Osteocyte (in vitro differentiated cells): ENCODE measurements around the gene OAS2. TPM values are rescaled to one million over a fixed set of nuclear protein-coding genes. Genes with fewer than 3 reads are reported as not detected.

Source experiments
- DNase-seq: peaks from one replicate; pipeline ENCODE4 v3.0.0; 2021; ENCODE audit warnings: mixed read lengths; ENCODE audit not compliant: unreplicated experiment; ENCODE audit errors: extremely low spot score
- H3K27ac Mint-ChIP-seq: one replicate; pipeline ENCODE4 v1.8.0; 2021; ENCODE audit warnings: mild to moderate bottlenecking, mixed read lengths; ENCODE audit not compliant: unreplicated experiment
- H3K27me3 Mint-ChIP-seq: one replicate; pipeline ENCODE4 v1.8.0; 2021; ENCODE audit warnings: mixed read lengths; ENCODE audit not compliant: unreplicated experiment
- H3K36me3 Mint-ChIP-seq: one replicate; pipeline ENCODE4 v1.8.0; 2021; ENCODE audit warnings: mixed read lengths; ENCODE audit not compliant: unreplicated experiment
- H3K4me1 Mint-ChIP-seq: one replicate; pipeline ENCODE4 v1.8.0; 2021; ENCODE audit warnings: mixed read lengths; ENCODE audit not compliant: unreplicated experiment
- H3K4me3 Mint-ChIP-seq: one replicate; pipeline ENCODE4 v1.8.0; 2021; ENCODE audit warnings: mild to moderate bottlenecking, moderate library complexity, mixed read lengths; ENCODE audit not compliant: unreplicated experiment
- H3K9me3 Mint-ChIP-seq: one replicate; pipeline ENCODE4 v1.8.0; 2021; ENCODE audit warnings: mixed read lengths; ENCODE audit not compliant: unreplicated experiment
- total RNA-seq: library from RNA; stranded (reverse); gene quantifications from 2 replicates; pipeline ENCODE4 v1.2.1, GENCODE V29; 2021
- TF ChIP-seq, protein P1 (sequence below): fragments of 200-600 bp; sonication (generic); IDR thresholded peaks from 2 replicates; pipeline ENCODE4 v1.5.0; 2021; ENCODE audit warnings: antibody characterized with exemption, mild to moderate bottlenecking, moderate library complexity

OAS2 gene
- total RNA-seq, 1 donor from 2014 or later = not detected

DNA sequence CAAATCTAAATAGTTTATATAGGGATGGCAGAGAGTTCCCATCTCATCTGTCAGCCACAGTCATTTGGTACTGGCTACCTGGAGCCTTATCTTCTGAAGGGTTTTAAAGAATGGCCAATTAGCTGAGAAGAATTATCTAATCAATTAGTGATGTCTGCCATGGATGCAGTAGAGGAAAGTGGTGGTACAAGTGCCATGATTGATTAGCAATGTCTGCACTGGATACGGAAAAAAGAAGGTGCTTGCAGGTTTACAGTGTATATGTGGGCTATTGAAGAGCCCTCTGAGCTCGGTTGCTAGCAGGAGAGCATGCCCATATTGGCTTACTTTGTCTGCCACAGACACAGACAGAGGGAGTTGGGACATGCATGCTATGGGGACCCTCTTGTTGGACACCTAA, 7.9 kb upstream of the OAS2 start:
- no peak overlapping the region for H3K27ac Mint-ChIP-seq
- no peaks in the 10 kb centered on the region for H3K9me3 Mint-ChIP-seq
- TF ChIP-seq, protein P1, sequence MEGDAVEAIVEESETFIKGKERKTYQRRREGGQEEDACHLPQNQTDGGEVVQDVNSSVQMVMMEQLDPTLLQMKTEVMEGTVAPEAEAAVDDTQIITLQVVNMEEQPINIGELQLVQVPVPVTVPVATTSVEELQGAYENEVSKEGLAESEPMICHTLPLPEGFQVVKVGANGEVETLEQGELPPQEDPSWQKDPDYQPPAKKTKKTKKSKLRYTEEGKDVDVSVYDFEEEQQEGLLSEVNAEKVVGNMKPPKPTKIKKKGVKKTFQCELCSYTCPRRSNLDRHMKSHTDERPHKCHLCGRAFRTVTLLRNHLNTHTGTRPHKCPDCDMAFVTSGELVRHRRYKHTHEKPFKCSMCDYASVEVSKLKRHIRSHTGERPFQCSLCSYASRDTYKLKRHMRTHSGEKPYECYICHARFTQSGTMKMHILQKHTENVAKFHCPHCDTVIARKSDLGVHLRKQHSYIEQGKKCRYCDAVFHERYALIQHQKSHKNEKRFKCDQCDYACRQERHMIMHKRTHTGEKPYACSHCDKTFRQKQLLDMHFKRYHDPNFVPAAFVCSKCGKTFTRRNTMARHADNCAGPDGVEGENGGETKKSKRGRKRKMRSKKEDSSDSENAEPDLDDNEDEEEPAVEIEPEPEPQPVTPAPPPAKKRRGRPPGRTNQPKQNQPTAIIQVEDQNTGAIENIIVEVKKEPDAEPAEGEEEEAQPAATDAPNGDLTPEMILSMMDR = no peak
- no peaks in the 10 kb centered on the region for H3K4me1 Mint-ChIP-seq
- no peaks in the 10 kb centered on the region for H3K27me3 Mint-ChIP-seq
- no peak for DNase-seq
- H3K36me3 Mint-ChIP-seq = no peaks in the 10 kb centered on the region
- H3K4me3 Mint-ChIP-seq = no peak overlapping the region

DNA sequence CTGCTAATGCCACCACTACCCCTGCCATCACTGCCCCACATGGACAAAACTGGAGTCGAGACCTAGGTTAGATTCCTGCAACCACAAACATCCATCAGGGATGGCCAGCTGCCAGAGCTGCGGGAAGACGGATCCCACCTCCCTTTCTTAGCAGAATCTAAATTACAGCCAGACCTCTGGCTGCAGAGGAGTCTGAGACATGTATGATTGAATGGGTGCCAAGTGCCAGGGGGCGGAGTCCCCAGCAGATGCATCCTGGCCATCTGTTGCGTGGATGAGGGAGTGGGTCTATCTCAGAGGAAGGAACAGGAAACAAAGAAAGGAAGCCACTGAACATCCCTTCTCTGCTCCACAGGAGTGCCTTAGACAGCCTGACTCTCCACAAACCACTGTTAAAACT, 7.1 kb upstream of the OAS2 start:
- Mint-ChIP-seq H3K4me3 (no peak overlapping the region), H3K9me3 (no peaks in the 10 kb centered on the region), H3K4me1 (no peaks in the 10 kb centered on the region), H3K27ac (no peak overlapping the region), H3K36me3 (no peaks in the 10 kb centered on the region), H3K27me3 (no peaks in the 10 kb centered on the region)
- no peak for DNase-seq
- TF ChIP-seq, protein P1 = no peak

DNA sequence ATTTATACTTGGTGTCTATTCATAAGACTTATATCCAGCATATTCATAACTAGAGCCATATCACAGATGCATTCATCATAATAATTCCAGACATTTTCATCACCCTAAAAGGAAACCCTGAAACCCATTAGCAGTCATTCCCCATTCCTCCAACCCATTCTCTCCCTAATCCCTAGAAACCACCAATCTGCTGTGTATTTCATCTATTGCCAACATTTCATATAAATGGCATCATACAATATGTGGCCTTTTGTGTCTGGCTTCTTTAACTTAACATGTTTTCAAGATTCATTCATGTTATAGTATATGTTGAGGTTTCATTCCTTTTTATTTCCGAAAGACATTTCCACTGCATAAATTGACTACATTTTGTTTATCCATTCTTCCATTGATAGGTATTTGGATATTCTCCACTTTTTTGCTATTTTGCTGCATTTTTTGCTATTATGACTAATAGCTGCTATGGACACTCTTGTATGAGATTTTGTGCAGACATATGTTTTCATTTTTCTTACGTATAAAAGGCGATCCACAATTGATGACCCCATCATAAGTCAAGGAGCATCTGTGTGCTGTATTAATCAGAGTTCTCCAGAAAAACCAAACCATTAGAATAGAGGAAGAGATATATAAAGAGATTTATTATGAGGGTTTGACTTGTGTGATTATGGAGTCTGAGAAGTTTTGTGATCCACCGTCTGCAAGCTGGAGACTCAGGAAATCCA, 5.1 kb upstream of the OAS2 start:
- Mint-ChIP-seq H3K4me3 (no peak overlapping the region), H3K4me1 (no peaks in the 10 kb centered on the region), H3K27ac (no peak overlapping the region), H3K27me3 (no peaks in the 10 kb centered on the region), H3K9me3 (no peaks in the 10 kb centered on the region), H3K36me3 (no peaks in the 10 kb centered on the region)
- TF ChIP-seq, protein P1 = no peak
- DNase-seq = no peak

DNA sequence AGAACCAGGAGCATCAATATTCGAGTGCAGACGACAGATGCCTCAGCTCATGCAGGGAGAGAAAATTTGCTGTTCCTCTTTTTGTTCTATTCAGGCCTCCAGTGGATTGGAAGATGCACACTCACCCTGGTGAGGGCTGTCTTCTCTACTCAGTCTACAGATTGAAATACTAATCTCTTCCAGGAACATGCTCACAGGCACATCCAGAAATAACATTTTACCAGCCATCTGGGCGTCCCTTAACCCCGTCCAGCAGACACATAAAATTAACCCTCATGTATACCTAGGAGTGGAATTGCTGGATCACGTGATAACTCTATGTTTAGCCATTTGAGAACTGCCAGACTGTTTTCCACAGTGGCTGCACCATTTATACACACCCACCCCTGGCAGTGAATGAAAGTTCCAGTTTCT, 4.5 kb upstream of the OAS2 start:
- DNase-seq = no peak
- H3K4me3 Mint-ChIP-seq = no peak overlapping the region
- TF ChIP-seq, protein P1 = no peak
- H3K27ac Mint-ChIP-seq = no peak overlapping the region
- H3K4me1 Mint-ChIP-seq = no peaks in the 10 kb centered on the region
- no peaks in the 10 kb centered on the region for H3K27me3 Mint-ChIP-seq
- H3K9me3 Mint-ChIP-seq = no peaks in the 10 kb centered on the region
- no peaks in the 10 kb centered on the region for H3K36me3 Mint-ChIP-seq

DNA sequence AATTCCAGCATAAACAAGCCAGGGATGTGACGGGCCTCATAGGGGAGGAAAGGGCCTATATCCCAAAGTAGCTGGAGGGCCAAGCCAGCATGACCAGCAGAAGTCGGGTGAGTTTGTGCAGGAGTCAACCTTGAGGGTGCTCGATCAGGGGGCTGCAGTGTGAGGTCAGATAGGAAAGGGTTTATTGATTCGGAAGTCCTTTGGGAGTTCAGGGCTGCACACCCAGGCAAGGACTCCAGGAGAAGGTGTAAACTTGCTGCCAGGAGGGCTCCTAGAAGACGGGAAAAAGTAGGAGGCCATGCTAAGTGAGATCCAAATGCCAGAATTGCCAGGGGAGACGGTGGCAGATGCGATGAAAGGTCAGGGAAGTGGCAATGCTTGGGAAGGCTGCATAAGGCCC, 3.4 kb upstream of the OAS2 start:
- no peak overlapping the region for H3K27ac Mint-ChIP-seq
- no peaks in the 10 kb centered on the region for H3K27me3 Mint-ChIP-seq
- TF ChIP-seq, protein P1 = no peak
- DNase-seq = no peak
- no peaks in the 10 kb centered on the region for H3K4me1 Mint-ChIP-seq
- no peak overlapping the region for H3K4me3 Mint-ChIP-seq
- H3K36me3 Mint-ChIP-seq = no peaks in the 10 kb centered on the region
- H3K9me3 Mint-ChIP-seq = no peaks in the 10 kb centered on the region
